HepG2 (cell line): ENCODE data around the gene GNAI2. TPM values are rescaled to one million over a fixed set of nuclear protein-coding genes. Genes with fewer than 3 reads are reported as not detected.

Source experiments
- ATAC-seq: fragments of 200-7000 bp; cut with Tn5 transposase; 3 replicates; pipeline ENCODE4 v1.9.1; 2020; ENCODE audit warnings: mild to moderate bottlenecking, moderate library complexity
- BruUV-seq: library from RNA; stranded (reverse); fragments of 400-500 nt; replicated peaks from 2 replicates; lab custom pipeline; 2021; lab: Mats Ljungman, UMichigan
- CTCF ChIA-PET: fragments of 300-600 bp; formaldehyde crosslinking; extraction: SDS; loops from one replicate; lab custom pipeline; 2021; ENCODE audit warnings: low total read pairs, inconsistent platforms, low intra/inter-chr PET ratio; lab: Yijun Ruan, JAX
- POLR2A ChIA-PET: fragments of 350-600 bp; sonication (Branson Sonifier 250); formaldehyde crosslinking; loops from one replicate; lab custom pipeline; 2020; ENCODE audit warnings: antibody characterized with exemption, inconsistent platforms; lab: Yijun Ruan, JAX
- DNase-seq: peaks from one replicate; pipeline ENCODE4 v3.0.0-alpha.2; 2015; ENCODE audit warnings: low spot score
- FAIRE-seq: peaks from 3 replicates; lab custom pipeline; 2011; peaks lifted over from hg19 to GRCh38; lab: Jason Lieb, UNC
- H2AFZ ChIP-seq: one replicate; pipeline ENCODE4 v1.6.1; 2011; ENCODE audit warnings: low read length, inconsistent platforms
- H3K27ac ChIP-seq: fragments of 300-600 bp; 3 replicates; pipeline ENCODE4 v1.8.0; 2011; ENCODE audit warnings: mixed run types, mild to moderate bottlenecking, mixed read lengths, low read length, inconsistent platforms; ENCODE audit not compliant: insufficient read depth; ENCODE audit errors: extremely low read length
- H3K27me3 ChIP-seq, 2 experiments: fragments of 200-600 bp in 1 of 2; 2 replicates in 1 of 2; 3 replicates in 1 of 2; pipeline versions ENCODE4 v1.6.0 to v1.8.0; 2011; ENCODE audit warnings: low read length in 2 of 2, mild to moderate bottlenecking in 2 of 2, moderate library complexity in 2 of 2, inconsistent platforms in 1 of 2; ENCODE audit not compliant: insufficient read depth in 2 of 2, control insufficient read depth in 1 of 2
- H3K36me3 ChIP-seq, 2 experiments: fragments of 200-600 bp in 1 of 2; replicated peaks in 1 of 2; 2 replicates in 1 of 2; 3 replicates in 1 of 2; pipeline versions ENCODE4 v1.5.1 to v1.8.0; 2011; ENCODE audit warnings: low read length in 2 of 2, inconsistent platforms in 1 of 2; ENCODE audit not compliant: insufficient read depth in 2 of 2, control insufficient read depth in 1 of 2
- H3K4me1 ChIP-seq: 2 replicates; pipeline ENCODE4 v1.5.1; 2012; ENCODE audit warnings: low read length, inconsistent platforms; ENCODE audit not compliant: insufficient read depth
- H3K4me2 ChIP-seq: 2 replicates; pipeline ENCODE4 v1.6.0; 2011; ENCODE audit warnings: low read depth, low read length, inconsistent platforms
- H3K4me3 ChIP-seq, 3 experiments: fragments of 200-600 bp in 1 of 3; sonication (generic), shearing (Covaris generic) in 1 of 3; replicated peaks in 1 of 3; 2 replicates each; pipeline ENCODE4 v1.5.1; 2011 to 2016; ENCODE audit warnings: low read length in 3 of 3, inconsistent platforms in 2 of 3, low read depth in 2 of 3, mild to moderate bottlenecking in 2 of 3, control low read depth in 1 of 3, mixed read lengths in 1 of 3; ENCODE audit not compliant: insufficient read depth in 1 of 3
- H3K79me2 ChIP-seq: one replicate; pipeline ENCODE4 v1.6.1; 2011; ENCODE audit warnings: low read length, inconsistent platforms; ENCODE audit not compliant: insufficient read depth
- H3K9ac ChIP-seq: 2 replicates; pipeline ENCODE4 v1.6.0; 2011; ENCODE audit warnings: mild to moderate bottlenecking, low read depth, low read length, inconsistent platforms; ENCODE audit not compliant: insufficient read depth
- H3K9me3 ChIP-seq: 2 replicates; pipeline ENCODE4 v1.5.1; 2012; ENCODE audit warnings: mild to moderate bottlenecking, low read length
- H4K20me1 ChIP-seq: 2 replicates; pipeline ENCODE4 v1.6.0; 2011; ENCODE audit warnings: inconsistent platforms, mild to moderate bottlenecking, low read length, moderate library complexity; ENCODE audit not compliant: insufficient read depth
- AKAP8 ChIP-seq: sonication (generic); formaldehyde crosslinking; IDR thresholded peaks from 2 replicates; pipeline ENCODE4 v1.5.1; 2020; ENCODE audit warnings: mild to moderate bottlenecking, missing genetic modification reagents
- EZH2 ChIP-seq: conservative IDR thresholded peaks from 2 replicates; pipeline ENCODE4 v1.6.1; 2012; ENCODE audit warnings: mild to moderate bottlenecking, low read depth, low read length, moderate library complexity
- GABPA ChIP-seq, 2 experiments: IDR thresholded peaks; 2 replicates each; pipeline ENCODE4 v1.6.1; 2011 to 2016; ENCODE audit warnings: low read depth in 2 of 2, low read length in 1 of 2, missing biosample characterization in 1 of 2, missing genetic modification characterization in 1 of 2
- RAD21 ChIP-seq: fragments of 450-650 bp; formaldehyde crosslinking; IDR thresholded peaks from 2 replicates; pipeline ENCODE4 v1.5.0; 2020; ENCODE audit warnings: mild to moderate bottlenecking
- SMC3 ChIP-seq: IDR thresholded peaks from 2 replicates; pipeline ENCODE4 v1.6.1; 2011; ENCODE audit warnings: low read length, improper control_type of control experiment
- SNAPC2 ChIP-seq: sonication (generic); formaldehyde crosslinking; IDR thresholded peaks from 2 replicates; pipeline ENCODE4 v1.8.1; 2022; ENCODE audit warnings: mild to moderate bottlenecking, missing genetic modification reagents
- STAG1 ChIP-seq: sonication (generic); formaldehyde crosslinking; IDR thresholded peaks from 2 replicates; pipeline ENCODE4 v1.4.0; 2020; ENCODE audit warnings: missing genetic modification reagents
- TEAD2 ChIP-seq: sonication (generic); formaldehyde crosslinking; IDR thresholded peaks from 2 replicates; pipeline ENCODE4 v1.9.0; 2021; ENCODE audit warnings: missing genetic modification reagents
- TOE1 ChIP-seq: sonication (generic); formaldehyde crosslinking; IDR thresholded peaks from 2 replicates; pipeline ENCODE4 v1.4.0; 2020; ENCODE audit warnings: mild to moderate bottlenecking, missing genetic modification reagents
- ZBTB38 ChIP-seq: sonication (generic); formaldehyde crosslinking; IDR thresholded peaks from 2 replicates; pipeline ENCODE4 v1.5.1; 2020; ENCODE audit warnings: mild to moderate bottlenecking, missing genetic modification reagents
- ZFX ChIP-seq: sonication (generic); formaldehyde crosslinking; IDR thresholded peaks from 2 replicates; pipeline ENCODE4 v1.4.0; 2020; ENCODE audit warnings: mild to moderate bottlenecking, low read depth, missing genetic modification reagents, moderate library complexity
- ZKSCAN5 ChIP-seq: sonication (generic); formaldehyde crosslinking; IDR thresholded peaks from 2 replicates; pipeline ENCODE4 v1.5.1; 2020; ENCODE audit warnings: mild to moderate bottlenecking, missing genetic modification reagents
- ZKSCAN8 ChIP-seq: IDR thresholded peaks from 2 replicates; pipeline ENCODE4 v1.6.1; 2016; ENCODE audit warnings: borderline replicate concordance, missing genetic modification reagents, missing compliant biosample characterization
- ZNF20 ChIP-seq: sonication (generic); formaldehyde crosslinking; IDR thresholded peaks from 2 replicates; pipeline ENCODE4 v1.4.0; 2020; ENCODE audit warnings: mild to moderate bottlenecking, moderate library complexity, missing genetic modification reagents
- ZNF256 ChIP-seq: sonication (generic); formaldehyde crosslinking; conservative IDR thresholded peaks from 2 replicates; pipeline ENCODE4 v1.4.0; 2020; ENCODE audit warnings: missing genetic modification reagents
- ZNF44 ChIP-seq: sonication (generic); formaldehyde crosslinking; IDR thresholded peaks from 2 replicates; pipeline ENCODE4 v1.5.1; 2020; ENCODE audit warnings: mild to moderate bottlenecking, missing genetic modification reagents
- ZXDC ChIP-seq: sonication (generic); formaldehyde crosslinking; IDR thresholded peaks from 2 replicates; pipeline ENCODE4 v1.5.0; 2020; ENCODE audit warnings: mild to moderate bottlenecking, missing genetic modification reagents
- WGBS: methylation state at CpG from one replicate; pipeline ENCODE4 v1.1.6; 2017; ENCODE audit warnings: low lambda C conversion rate; 5-methylcytosine and 5-hydroxymethylcytosine counted together
- in situ Hi-C: cut with HindIII; loops from 2 replicates; pipeline ENCODE4 v1.10.0; 2017; ENCODE audit warnings: low pct_unique_long_range_greater_than_20kb; ENCODE audit not compliant: extremely low pct_ligation_motif_present
- intact Hi-C: fragments of 100-400 bp; cut with micrococcal nuclease; formaldehyde crosslinking; loops from one replicate; pipeline ENCODE4 v1.10.0; 2022; ENCODE audit not compliant: unreplicated experiment
- polyA plus RNA-seq, 8 experiments: library from polyadenylated mRNA; depleted of rRNA in 3 of 8; stranded (reverse) in 7 of 8; unstranded in 1 of 8; fragments of >200 nt; fragmentation: Illumina TruSeq in 4 of 8; extraction: Trizol in 4 of 8; gene quantifications; 2 replicates each; pipeline versions ENCODE4 v1.2.1 to v1.2.3, GENCODE V29; 2011 to 2016; ENCODE audit warnings: low read depth in 4 of 8, missing spikeins in 1 of 8, mixed read lengths in 1 of 8; ENCODE audit not compliant: insufficient read depth in 1 of 8
- total RNA-seq, 5 experiments: library from RNA; depleted of rRNA; stranded (reverse); fragments of >200 nt; fragmentation: Illumina TruSeq; extraction: Trizol; gene quantifications; 2 replicates each; pipeline ENCODE4 v1.2.3, GENCODE V29; 2016; ENCODE audit warnings: low read depth in 1 of 5
- TF ChIP-seq, protein P1 (sequence below): sonication (generic); formaldehyde crosslinking; IDR thresholded peaks from 2 replicates; pipeline ENCODE4 v1.4.0; 2020; ENCODE audit warnings: missing genetic modification reagents

The GNAI2 gene
- total and polyA plus RNA-seq, 2 of the 13 experiments (the other 11 are each of a cell fraction or from before 2014, with no cell fraction given), result 51.1 to 66.2 TPM

- H3K4me2 ChIP-seq, result no peak overlapping the region
- H2AFZ ChIP-seq, result no peak overlapping the region
- intact Hi-C loops (no loop called here), in situ Hi-C loops (no loop called here)
- H3K9ac ChIP-seq, result no peak overlapping the region
- H3K4me1 ChIP-seq, result peaks cover 36% of the 10 kb centered on the region
- BruUV-seq, result no TSS peak
- FAIRE-seq (peak; percentile 42), ATAC-seq (peak; percentile 8; the same call in 1 of the 3 replicates), DNase-seq (no peak)
- H3K27ac ChIP-seq, result no peak overlapping the region
- H3K4me3 ChIP-seq, result no peak overlapping the region
- ChIA-PET POLR2A (interaction anchor here (0.9 to 8.0 kb wide), 3 partner anchors 8 to 67 kb away, joined by 3 to 155 read pairs (median 3); partner anchors contain the start of gene SEMA3B), CTCF (interaction anchor here (0.8 to 3.1 kb wide), 5 partner anchors 11 to 67 kb away, joined by 3 to 26 read pairs (median 4); no protein-coding TSS in a partner anchor)
- no peaks in the 10 kb centered on the region for H3K27me3 ChIP-seq
- 93% methylated on average over 20 of the region's 20 CpGs for WGBS
- peaks cover 16 to 30% of the 10 kb centered on the region in 2 experiments for H3K36me3 ChIP-seq
- H4K20me1 ChIP-seq, result no peaks in the 10 kb centered on the region
- peaks cover 7% of the 10 kb centered on the region for H3K79me2 ChIP-seq
- H3K9me3 ChIP-seq, result no peaks in the 10 kb centered on the region
- TF ChIP-seq TEAD2 (CRISPR knock-in tag), result no peak
- no peak for TF ChIP-seq ZKSCAN5
- no peak for TF ChIP-seq EZH2
- TF ChIP-seq ZBTB38 (CRISPR knock-in tag), result no peak
- no peak for TF ChIP-seq GABPA (IDR thresholded peaks at IDR 0.05; ENCODE audit: low read depth, low read length)
- peak; percentile 53; the same call in 1 of the 2 replicates for TF ChIP-seq GABPA (CRISPR knock-in tag; IDR thresholded peaks at IDR 0.05; ENCODE audit: low read depth)
- no peak for TF ChIP-seq ZNF256 (CRISPR knock-in tag)
- TF ChIP-seq AKAP8 (CRISPR knock-in tag), result no peak
- TF ChIP-seq SMC3, result peak; percentile 61
- TF ChIP-seq ZNF44 (CRISPR knock-in tag), result no peak
- TF ChIP-seq, protein P1, sequence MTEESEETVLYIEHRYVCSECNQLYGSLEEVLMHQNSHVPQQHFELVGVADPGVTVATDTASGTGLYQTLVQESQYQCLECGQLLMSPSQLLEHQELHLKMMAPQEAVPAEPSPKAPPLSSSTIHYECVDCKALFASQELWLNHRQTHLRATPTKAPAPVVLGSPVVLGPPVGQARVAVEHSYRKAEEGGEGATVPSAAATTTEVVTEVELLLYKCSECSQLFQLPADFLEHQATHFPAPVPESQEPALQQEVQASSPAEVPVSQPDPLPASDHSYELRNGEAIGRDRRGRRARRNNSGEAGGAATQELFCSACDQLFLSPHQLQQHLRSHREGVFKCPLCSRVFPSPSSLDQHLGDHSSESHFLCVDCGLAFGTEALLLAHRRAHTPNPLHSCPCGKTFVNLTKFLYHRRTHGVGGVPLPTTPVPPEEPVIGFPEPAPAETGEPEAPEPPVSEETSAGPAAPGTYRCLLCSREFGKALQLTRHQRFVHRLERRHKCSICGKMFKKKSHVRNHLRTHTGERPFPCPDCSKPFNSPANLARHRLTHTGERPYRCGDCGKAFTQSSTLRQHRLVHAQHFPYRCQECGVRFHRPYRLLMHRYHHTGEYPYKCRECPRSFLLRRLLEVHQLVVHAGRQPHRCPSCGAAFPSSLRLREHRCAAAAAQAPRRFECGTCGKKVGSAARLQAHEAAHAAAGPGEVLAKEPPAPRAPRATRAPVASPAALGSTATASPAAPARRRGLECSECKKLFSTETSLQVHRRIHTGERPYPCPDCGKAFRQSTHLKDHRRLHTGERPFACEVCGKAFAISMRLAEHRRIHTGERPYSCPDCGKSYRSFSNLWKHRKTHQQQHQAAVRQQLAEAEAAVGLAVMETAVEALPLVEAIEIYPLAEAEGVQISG (CRISPR knock-in tag), result peak; percentile 87
- TF ChIP-seq SNAPC2 (CRISPR knock-in tag), result no peak
- TF ChIP-seq ZFX (CRISPR knock-in tag), result peak; percentile 13; the same call in 1 of the 2 replicates
- no peak for TF ChIP-seq TOE1 (CRISPR knock-in tag)
- TF ChIP-seq STAG1 (CRISPR knock-in tag), result peak; percentile 72
- TF ChIP-seq ZXDC (CRISPR knock-in tag), result no peak
- TF ChIP-seq ZKSCAN8, result no peak
- TF ChIP-seq RAD21 (CRISPR knock-in tag), result peak; percentile 75
- no peak for TF ChIP-seq ZNF20
Observed at GRCh38 chr3:50256978-50257890, 21.2 kb downstream of the GNAI2 start.
